Ishikawa (cell line): Measurements from ENCODE around the gene GAS2L1.

Source experiments
- CEBPB ChIP-seq: IDR thresholded peaks from 2 replicates; pipeline ENCODE4 v1.6.1; 2012
- CREB1 ChIP-seq: IDR thresholded peaks from 2 replicates; pipeline ENCODE4 v1.6.1; 2012; ENCODE audit warnings: low read depth
- EGR1 ChIP-seq: IDR thresholded peaks from 2 replicates; pipeline ENCODE4 v1.6.1; 2012
- EP300 ChIP-seq: IDR thresholded peaks from 2 replicates; pipeline ENCODE4 v1.6.1; 2012; ENCODE audit warnings: borderline replicate concordance
- FOXM1 ChIP-seq: IDR thresholded peaks from 2 replicates; pipeline ENCODE4 v1.6.1; 2012; ENCODE audit warnings: low read depth, borderline replicate concordance
- MAX ChIP-seq: IDR thresholded peaks from 2 replicates; pipeline ENCODE4 v1.6.1; 2012
- NFIC ChIP-seq: IDR thresholded peaks from 2 replicates; pipeline ENCODE4 v1.6.1; 2012
- RAD21 ChIP-seq: IDR thresholded peaks from 2 replicates; pipeline ENCODE4 v1.6.1; 2012; ENCODE audit warnings: low read depth
- TAF1 ChIP-seq: IDR thresholded peaks from 2 replicates; pipeline ENCODE4 v1.6.1; 2012; ENCODE audit warnings: low read depth, mild to moderate bottlenecking
- TCF12 ChIP-seq: IDR thresholded peaks from 2 replicates; pipeline ENCODE4 v1.6.1; 2012; ENCODE audit warnings: low read depth
- TEAD4 ChIP-seq: IDR thresholded peaks from 2 replicates; pipeline ENCODE4 v1.6.1; 2012
- YY1 ChIP-seq: IDR thresholded peaks from 2 replicates; pipeline ENCODE4 v1.6.1; 2012; ENCODE audit warnings: low read depth
- ZBTB7A ChIP-seq: IDR thresholded peaks from 2 replicates; pipeline ENCODE4 v1.6.1; 2012; ENCODE audit warnings: low read depth
- TF ChIP-seq, protein P1 (sequence below): IDR thresholded peaks from 2 replicates; pipeline ENCODE4 v1.6.1; 2012; ENCODE audit warnings: low read depth, mild to moderate bottlenecking
- TF ChIP-seq, protein P2 (sequence below): IDR thresholded peaks from 2 replicates; pipeline ENCODE4 v1.6.1; 2012

Gene GAS2L1

DNA sequence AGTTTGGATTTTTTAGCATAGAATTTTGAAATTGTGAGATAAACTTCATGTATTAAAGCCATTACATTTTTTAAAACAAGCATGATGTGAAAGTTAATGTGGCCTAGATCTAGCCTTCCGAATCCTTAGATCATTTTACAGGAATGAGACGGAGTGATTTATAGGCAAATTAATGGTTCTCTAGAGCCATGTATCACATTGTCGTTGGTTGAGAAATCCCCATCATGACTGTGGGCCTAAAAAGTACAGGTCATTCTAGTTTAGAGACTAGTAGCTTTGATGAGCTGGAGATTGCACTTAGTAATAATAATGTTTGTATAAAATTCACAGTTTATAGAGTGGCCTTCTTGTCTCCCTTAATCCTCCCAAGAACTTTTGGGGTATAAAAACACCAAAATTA lies 31.3 kb upstream of the GAS2L1 start:
- TF ChIP-seq YY1: no peak
- no peak for TF ChIP-seq ZBTB7A
- no peak for TF ChIP-seq TAF1
- no peak for TF ChIP-seq CREB1
- TF ChIP-seq, protein P1, sequence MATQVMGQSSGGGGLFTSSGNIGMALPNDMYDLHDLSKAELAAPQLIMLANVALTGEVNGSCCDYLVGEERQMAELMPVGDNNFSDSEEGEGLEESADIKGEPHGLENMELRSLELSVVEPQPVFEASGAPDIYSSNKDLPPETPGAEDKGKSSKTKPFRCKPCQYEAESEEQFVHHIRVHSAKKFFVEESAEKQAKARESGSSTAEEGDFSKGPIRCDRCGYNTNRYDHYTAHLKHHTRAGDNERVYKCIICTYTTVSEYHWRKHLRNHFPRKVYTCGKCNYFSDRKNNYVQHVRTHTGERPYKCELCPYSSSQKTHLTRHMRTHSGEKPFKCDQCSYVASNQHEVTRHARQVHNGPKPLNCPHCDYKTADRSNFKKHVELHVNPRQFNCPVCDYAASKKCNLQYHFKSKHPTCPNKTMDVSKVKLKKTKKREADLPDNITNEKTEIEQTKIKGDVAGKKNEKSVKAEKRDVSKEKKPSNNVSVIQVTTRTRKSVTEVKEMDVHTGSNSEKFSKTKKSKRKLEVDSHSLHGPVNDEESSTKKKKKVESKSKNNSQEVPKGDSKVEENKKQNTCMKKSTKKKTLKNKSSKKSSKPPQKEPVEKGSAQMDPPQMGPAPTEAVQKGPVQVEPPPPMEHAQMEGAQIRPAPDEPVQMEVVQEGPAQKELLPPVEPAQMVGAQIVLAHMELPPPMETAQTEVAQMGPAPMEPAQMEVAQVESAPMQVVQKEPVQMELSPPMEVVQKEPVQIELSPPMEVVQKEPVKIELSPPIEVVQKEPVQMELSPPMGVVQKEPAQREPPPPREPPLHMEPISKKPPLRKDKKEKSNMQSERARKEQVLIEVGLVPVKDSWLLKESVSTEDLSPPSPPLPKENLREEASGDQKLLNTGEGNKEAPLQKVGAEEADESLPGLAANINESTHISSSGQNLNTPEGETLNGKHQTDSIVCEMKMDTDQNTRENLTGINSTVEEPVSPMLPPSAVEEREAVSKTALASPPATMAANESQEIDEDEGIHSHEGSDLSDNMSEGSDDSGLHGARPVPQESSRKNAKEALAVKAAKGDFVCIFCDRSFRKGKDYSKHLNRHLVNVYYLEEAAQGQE: no peak
- no peak for TF ChIP-seq EGR1
- no peak for TF ChIP-seq TCF12
- no peak for TF ChIP-seq TEAD4
- no peak for TF ChIP-seq CEBPB
- TF ChIP-seq, protein P2, sequence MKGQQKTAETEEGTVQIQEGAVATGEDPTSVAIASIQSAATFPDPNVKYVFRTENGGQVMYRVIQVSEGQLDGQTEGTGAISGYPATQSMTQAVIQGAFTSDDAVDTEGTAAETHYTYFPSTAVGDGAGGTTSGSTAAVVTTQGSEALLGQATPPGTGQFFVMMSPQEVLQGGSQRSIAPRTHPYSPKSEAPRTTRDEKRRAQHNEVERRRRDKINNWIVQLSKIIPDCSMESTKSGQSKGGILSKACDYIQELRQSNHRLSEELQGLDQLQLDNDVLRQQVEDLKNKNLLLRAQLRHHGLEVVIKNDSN: no peak
- no peak for TF ChIP-seq FOXM1
- no peak for TF ChIP-seq EP300
- TF ChIP-seq NFIC: no peak
- TF ChIP-seq RAD21: no peak

DNA sequence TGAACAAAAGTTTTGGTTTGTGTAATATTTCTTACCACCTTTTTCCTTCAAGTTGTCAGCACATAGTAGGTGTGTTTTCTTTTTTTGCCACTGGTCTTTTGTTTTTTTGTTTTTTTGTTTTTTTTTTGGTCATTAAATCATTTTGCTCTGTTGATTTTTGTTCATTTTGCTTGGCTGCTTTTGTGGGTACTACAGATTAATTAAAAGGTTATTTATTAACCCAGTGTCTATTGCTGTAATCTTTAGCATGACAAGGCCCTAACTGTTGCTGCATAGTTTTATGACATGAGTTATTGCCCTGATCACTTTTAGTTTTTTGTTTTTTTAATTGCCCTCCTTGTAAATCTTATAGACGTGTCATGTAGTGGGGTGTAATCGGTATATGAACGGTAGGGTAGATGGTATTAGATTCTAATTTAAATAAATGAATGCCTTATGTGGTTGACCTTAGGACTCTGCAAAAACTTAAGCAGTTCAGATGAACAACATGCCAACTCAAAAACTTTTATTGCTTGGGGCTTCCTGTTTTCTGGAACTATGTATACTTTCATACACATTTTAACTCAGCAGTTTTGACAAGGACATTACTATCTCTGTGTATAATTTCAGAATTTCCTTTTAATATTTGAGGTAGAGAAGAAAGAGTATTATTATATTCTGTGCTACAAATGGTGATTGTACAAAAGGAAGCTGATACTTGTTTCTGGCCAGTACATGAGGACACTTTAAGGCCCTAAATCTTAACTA lies 30.5 kb upstream of the GAS2L1 start:
- TF ChIP-seq CREB1 (no peak), TCF12 (no peak), NFIC (no peak), YY1 (no peak), MAX (no peak), RAD21 (no peak), EP300 (no peak), FOXM1 (no peak), ZBTB7A (no peak), TEAD4 (no peak), EGR1 (no peak), CEBPB (no peak), TAF1 (no peak)
- TF ChIP-seq, protein P1: no peak
- TF ChIP-seq, protein P2: no peak

GRCh38 chr22:29277927-29278326 lies 28.5 kb upstream of the GAS2L1 start:
- TF ChIP-seq ZBTB7A: no peak
- TF ChIP-seq CEBPB: no peak
- TF ChIP-seq MAX: no peak
- TF ChIP-seq TEAD4: no peak
- TF ChIP-seq RAD21: no peak
- TF ChIP-seq TAF1: no peak
- TF ChIP-seq CREB1: no peak
- no peak for TF ChIP-seq EP300
- no peak for TF ChIP-seq YY1
- TF ChIP-seq, protein P2: no peak
- TF ChIP-seq, protein P1: no peak

DNA sequence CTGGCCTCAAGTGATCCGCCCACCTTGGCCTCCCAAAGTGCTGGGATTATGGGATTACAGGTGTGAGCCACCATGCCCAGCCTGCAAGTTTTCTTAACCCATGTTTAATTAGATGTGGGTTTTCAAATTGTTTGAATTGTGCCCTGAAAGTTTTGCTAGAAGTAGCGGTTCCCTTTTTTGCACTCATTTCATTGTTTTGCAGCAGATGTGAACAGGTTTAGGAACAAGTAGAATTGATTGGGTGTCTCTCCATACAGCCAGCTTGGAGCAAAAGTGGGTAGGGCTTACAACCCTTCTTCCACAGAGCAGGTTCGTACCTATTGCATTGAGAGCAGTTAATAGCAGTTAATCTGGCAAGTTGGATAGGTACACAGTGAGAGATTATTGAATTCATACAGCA lies 22.3 kb upstream of the GAS2L1 start:
- TF ChIP-seq RAD21 (no peak), FOXM1 (no peak), YY1 (no peak), ZBTB7A (no peak), CREB1 (no peak), TAF1 (no peak)
- TF ChIP-seq, protein P2: no peak
- TF ChIP-seq, protein P1: no peak
